Mucosa of rectum (tissue), 2 donors: Measurements from ENCODE around the gene CACNB1.

ENCODE experiments used
- H3K27ac ChIP-seq, 2 donors: one replicate each; pipeline ENCODE4 v1.7.0; 2013; ENCODE audit warnings: inconsistent platforms in 2 of 2, low read depth in 2 of 2, low read length in 2 of 2
- H3K27me3 ChIP-seq, 2 donors: one replicate each; pipeline ENCODE4 v1.7.0; 2013; ENCODE audit warnings: low read length in 2 of 2; ENCODE audit not compliant: control insufficient read depth in 2 of 2, insufficient read depth in 2 of 2
- H3K36me3 ChIP-seq, 2 donors: one replicate each; pipeline ENCODE4 v1.7.0; 2013; ENCODE audit warnings: low read length in 2 of 2; ENCODE audit not compliant: control insufficient read depth in 2 of 2, insufficient read depth in 2 of 2
- H3K4me1 ChIP-seq, 2 donors: one replicate each; pipeline ENCODE4 v1.7.0; 2013; ENCODE audit warnings: low read length in 2 of 2, mild to moderate bottlenecking in 1 of 2; ENCODE audit not compliant: control insufficient read depth in 2 of 2, insufficient read depth in 2 of 2
- H3K4me3 ChIP-seq, 2 donors: one replicate each; pipeline ENCODE4 v1.7.0; 2013; ENCODE audit warnings: low read length in 2 of 2
- H3K9ac ChIP-seq, 2 donors: one replicate each; pipeline ENCODE4 v1.7.0; 2013; ENCODE audit warnings: low read length in 2 of 2, low read depth in 1 of 2, mild to moderate bottlenecking in 1 of 2
- H3K9me3 ChIP-seq, 2 donors: one replicate each; pipeline ENCODE4 v1.7.0; 2013; ENCODE audit warnings: low read length in 2 of 2; ENCODE audit not compliant: control insufficient read depth in 2 of 2
- donor health status: healthy.
- donor health status: Normal muscosa, but diverticular disease.

CACNB1 gene

GRCh38 chr17:39197380-39198185, at the start of gene CACNB1:
CACNB1 (minus strand) TSS chr17:39197669; CDS start chr17:39197495, 174 bp downstream.
- H3K27me3 ChIP-seq: no peaks in the 10 kb centered on the region

GRCh38 chr17:39246274-39246673, 48.8 kb upstream of the CACNB1 start:
- H3K9me3 ChIP-seq: no peaks in the 10 kb centered on the region
- H3K27ac ChIP-seq: no peak overlapping the region
- peaks cover 0 to 2% of the 10 kb centered on the region in 2 donors for H3K4me1 ChIP-seq
- H3K4me3 ChIP-seq: no peak overlapping the region
- H3K9ac ChIP-seq: no peak overlapping the region
- no peaks in the 10 kb centered on the region for H3K27me3 ChIP-seq
- no peaks in the 10 kb centered on the region for H3K36me3 ChIP-seq

More at GRCh38 chr17:39197380-39198185, at the start of gene CACNB1:
- Histone ChIP-seq H3K4me1 (peaks cover 20 to 29% of the 10 kb centered on the region in 2 donors), H3K9me3 (no peaks in the 10 kb centered on the region), H3K4me3 (peak within 1 kb of the TSS; percentile 72 to 73), H3K9ac (peak within 1 kb of the TSS in 1 of 2 donors; percentile 63), H3K27ac (peak within 1 kb of the TSS in 1 of 2 donors; percentile 48), H3K36me3 (peaks cover 11 to 12% of the 10 kb centered on the region in 2 donors)

GRCh38 chr17:39244600-39245570, 47.4 kb upstream of the CACNB1 start:
- Histone ChIP-seq H3K9ac (no peak overlapping the region), H3K36me3 (no peaks in the 10 kb centered on the region), H3K9me3 (no peaks in the 10 kb centered on the region), H3K27ac (no peak overlapping the region), H3K4me1 (peaks cover 0 to 2% of the 10 kb centered on the region in 2 donors), H3K27me3 (peaks cover 0 to 1% of the 10 kb centered on the region in 2 donors), H3K4me3 (no peak overlapping the region)

- H3K4me3 ChIP-seq: no peak overlapping the region
- peaks cover 2% of the 10 kb centered on the region in 2 donors for H3K27me3 ChIP-seq
- H3K4me1 ChIP-seq: peaks cover 0 to 2% of the 10 kb centered on the region in 2 donors
- H3K9ac ChIP-seq: no peak overlapping the region
- no peaks in the 10 kb centered on the region for H3K36me3 ChIP-seq
- H3K9me3 ChIP-seq: no peaks in the 10 kb centered on the region
- H3K27ac ChIP-seq: no peak overlapping the region
Measured at GRCh38 chr17:39244016-39244599, 46.6 kb upstream of the CACNB1 start.

- Histone ChIP-seq H3K4me1 (peaks cover 6 to 8% of the 10 kb centered on the region in 2 donors), H3K36me3 (no peaks in the 10 kb centered on the region), H3K9ac (no peak overlapping the region), H3K4me3 (no peak overlapping the region), H3K27me3 (peaks cover 2% of the 10 kb centered on the region in 2 donors), H3K9me3 (no peaks in the 10 kb centered on the region), H3K27ac (no peak overlapping the region)
Measured at GRCh38 chr17:39243155-39243554, 45.7 kb upstream of the CACNB1 start.

GRCh38 chr17:39240631-39241030, 43.2 kb upstream of the CACNB1 start:
- H3K9me3 ChIP-seq: no peaks in the 10 kb centered on the region
- H3K4me3 ChIP-seq: no peak overlapping the region
- peaks cover 2% of the 10 kb centered on the region in 2 donors for H3K27me3 ChIP-seq
- H3K27ac ChIP-seq: no peak overlapping the region
- no peak overlapping the region for H3K9ac ChIP-seq
- peaks cover 6 to 8% of the 10 kb centered on the region in 2 donors for H3K4me1 ChIP-seq
- no peaks in the 10 kb centered on the region for H3K36me3 ChIP-seq

- peaks cover 6 to 8% of the 10 kb centered on the region in 2 donors for H3K4me1 ChIP-seq
- H3K27ac ChIP-seq: no peak overlapping the region
- no peak overlapping the region for H3K9ac ChIP-seq
- H3K27me3 ChIP-seq: peaks cover 2% of the 10 kb centered on the region in 2 donors
- no peaks in the 10 kb centered on the region for H3K9me3 ChIP-seq
- H3K4me3 ChIP-seq: no peak overlapping the region
- H3K36me3 ChIP-seq: no peaks in the 10 kb centered on the region
Measured at GRCh38 chr17:39239640-39240314, 42.3 kb upstream of the CACNB1 start.

GRCh38 chr17:39238311-39238972, 41.0 kb upstream of the CACNB1 start:
- no peaks in the 10 kb centered on the region for H3K9me3 ChIP-seq
- H3K27me3 ChIP-seq: peaks cover 2 to 4% of the 10 kb centered on the region in 2 donors
- H3K36me3 ChIP-seq: no peaks in the 10 kb centered on the region
- H3K27ac ChIP-seq: peak overlapping the region in 1 of 2 donors; percentile 23
- no peak overlapping the region for H3K9ac ChIP-seq
- no peak overlapping the region for H3K4me3 ChIP-seq
- peaks cover 6% of the 10 kb centered on the region in 2 donors for H3K4me1 ChIP-seq

GRCh38 chr17:39237586-39237985, 40.1 kb upstream of the CACNB1 start:
- H3K9ac ChIP-seq: no peak overlapping the region
- H3K4me1 ChIP-seq: peaks cover 6% of the 10 kb centered on the region in 2 donors
- H3K4me3 ChIP-seq: no peak overlapping the region
- H3K9me3 ChIP-seq: no peaks in the 10 kb centered on the region
- peaks cover 2 to 4% of the 10 kb centered on the region in 2 donors for H3K27me3 ChIP-seq
- no peak overlapping the region for H3K27ac ChIP-seq
- no peaks in the 10 kb centered on the region for H3K36me3 ChIP-seq
